ENCODE data around the gene GABRR2. TPM values are rescaled to one million over a fixed set of nuclear protein-coding genes. Genes with fewer than 3 reads are reported as not detected.
"Not testable (repeated sequence)": the region's sequence is repeated elsewhere in the genome, so short reads cannot be mapped to it uniquely, and the experiment has no call there.

Gene GABRR2
- total RNA-seq, 1 donor from 2014 or later: 0.13 TPM

- DNase-seq (ENCODE audit: low read depth in 2 of 2): no peak
Observed at GRCh38 chr6:89324304-89324703, 9.2 kb upstream of the GABRR2 start.

DNA sequence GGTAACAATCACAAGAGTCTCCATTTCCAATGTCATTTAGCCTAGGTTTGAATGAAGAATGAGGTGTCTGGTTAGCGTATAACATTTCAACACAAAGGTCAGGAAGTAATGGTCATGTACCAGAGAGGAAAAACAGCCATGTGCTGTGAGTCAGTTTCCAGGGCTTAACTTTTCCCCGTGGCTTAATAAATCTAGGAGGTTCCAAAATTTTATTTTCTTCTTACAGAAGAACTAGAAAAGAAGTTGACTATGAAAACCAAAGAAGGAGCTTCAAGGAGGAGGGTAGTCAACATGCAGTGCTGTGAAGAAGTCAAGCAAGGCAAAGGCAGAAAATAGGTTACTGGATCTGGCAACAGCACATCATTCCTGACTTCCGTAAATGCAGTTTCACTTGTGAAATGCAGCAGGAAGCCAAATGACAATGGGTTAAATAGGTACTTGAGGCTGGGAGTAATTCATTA lies 8.4 kb upstream of the GABRR2 start:
- DNase-seq (ENCODE audit: low read depth in 2 of 2): peak; percentile 67 to 83

- no peak for DNase-seq (ENCODE audit: low read depth in 2 of 2)
Observed at GRCh38 chr6:89321131-89321970, 6.3 kb upstream of the GABRR2 start.

GRCh38 chr6:89320012-89320559 lies 5.0 kb upstream of the GABRR2 start:
- no peak for DNase-seq (ENCODE audit: low read depth in 2 of 2)

DNA sequence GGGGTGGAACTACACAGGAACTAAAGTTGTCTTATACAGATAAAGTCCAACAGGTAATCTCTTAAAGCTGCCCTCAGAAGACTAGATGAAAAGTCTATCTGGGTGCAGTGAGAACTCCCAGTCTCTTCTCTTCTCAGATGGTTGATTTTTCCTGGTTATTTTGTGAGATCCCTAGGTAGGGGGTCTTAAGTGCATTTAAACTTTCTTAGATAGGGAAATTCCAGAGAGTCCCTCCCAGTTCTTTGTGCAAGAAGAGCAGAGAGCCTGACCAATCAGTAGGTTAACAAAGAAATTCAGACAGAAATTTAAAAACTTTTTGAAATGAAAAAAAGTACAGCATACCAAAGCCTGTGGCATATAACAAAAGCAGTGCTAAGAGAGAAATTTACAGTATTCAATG lies 2.0 kb upstream of the GABRR2 start:
- no peak for DNase-seq (ENCODE audit: low read depth in 2 of 2)

GRCh38 chr6:89314692-89315091 lies 407 bp downstream of the GABRR2 start:
- no peak for DNase-seq (ENCODE audit: low read depth in 2 of 2)

DNA sequence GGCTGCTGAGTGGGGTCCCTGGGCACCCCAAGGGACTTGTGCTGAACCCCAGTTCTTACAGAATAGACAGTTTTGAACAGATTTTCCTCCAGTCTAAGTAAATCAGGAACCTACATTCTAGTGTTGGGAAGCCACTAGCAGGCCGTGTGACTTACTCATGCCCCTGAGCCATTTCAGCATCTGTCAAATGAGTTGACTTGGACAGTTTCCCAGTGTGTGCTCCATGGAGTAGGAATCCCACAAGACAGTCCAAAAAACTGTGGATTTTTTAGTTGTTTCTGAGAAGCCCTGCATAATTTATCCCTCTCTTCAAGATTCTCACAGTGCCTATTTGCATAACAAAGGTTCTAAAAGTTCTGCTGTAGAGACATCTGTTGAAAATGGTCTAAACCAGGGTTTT lies 2.1 kb downstream of the GABRR2 start:
- DNase-seq (ENCODE audit: low read depth in 2 of 2): peak in 1 of 2 donors; percentile 51

GRCh38 chr6:89311853-89312531 lies 3.1 kb downstream of the GABRR2 start:
- DNase-seq (ENCODE audit: low read depth in 2 of 2): peak; percentile 43 to 94

- no peak for DNase-seq (ENCODE audit: low read depth in 2 of 2)
Observed at GRCh38 chr6:89311530-89311852, 3.6 kb downstream of the GABRR2 start.

- peak in 1 of 2 donors; percentile 7 for DNase-seq (ENCODE audit: low read depth in 2 of 2)
Observed at GRCh38 chr6:89310929-89311328, 4.2 kb downstream of the GABRR2 start.

- DNase-seq (ENCODE audit: low read depth in 2 of 2): no peak
Observed at GRCh38 chr6:89308525-89309395, 6.3 kb downstream of the GABRR2 start.

DNA sequence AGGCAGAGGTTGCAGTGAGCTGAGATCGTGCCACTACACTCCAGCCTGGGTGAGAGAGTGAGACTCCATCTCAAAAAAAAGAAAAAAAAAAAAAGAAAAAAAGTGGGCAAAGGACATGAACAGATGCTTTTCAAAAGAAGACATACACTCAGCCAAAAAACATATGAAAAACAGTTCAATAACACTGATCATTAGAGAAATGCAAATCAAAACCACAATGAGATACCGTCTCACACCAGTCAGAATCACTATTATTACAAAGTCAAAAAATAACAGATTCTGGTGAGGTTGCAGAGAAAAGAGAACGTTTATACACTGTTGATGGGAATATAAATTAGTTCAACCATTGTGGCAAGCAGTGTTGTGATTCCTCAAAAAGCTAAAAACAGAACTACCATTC lies 10.6 kb downstream of the GABRR2 start:
- not testable (repeated sequence) for DNase-seq (ENCODE audit: low read depth in 2 of 2)

GRCh38 chr6:89302936-89303335 lies 12.2 kb downstream of the GABRR2 start:
- DNase-seq (ENCODE audit: low read depth in 2 of 2): no peak

GRCh38 chr6:89302195-89302770 lies 12.8 kb downstream of the GABRR2 start:
- no peak for DNase-seq (ENCODE audit: low read depth in 2 of 2)

- no peak for DNase-seq (ENCODE audit: low read depth in 2 of 2)
Observed at GRCh38 chr6:89301586-89302194, 13.4 kb downstream of the GABRR2 start.

DNA sequence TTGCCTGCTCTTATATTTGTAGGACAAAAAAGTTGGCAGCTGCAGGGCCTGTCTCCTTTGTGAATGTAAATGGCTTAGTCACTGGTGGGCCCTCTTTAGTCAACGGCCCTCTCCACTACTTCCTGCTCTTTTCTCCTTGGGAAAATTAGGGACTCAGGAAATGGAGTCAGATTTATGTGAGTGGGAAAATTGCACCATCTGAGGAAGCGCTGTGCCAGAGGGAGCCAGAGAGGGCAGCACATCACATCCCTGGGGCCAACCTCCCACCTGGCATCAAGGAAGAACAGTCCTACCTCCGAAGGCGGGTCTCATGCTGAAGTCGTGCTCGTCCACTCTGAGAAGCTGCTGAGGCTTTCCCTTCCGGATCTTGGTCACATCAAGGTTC lies 15.6 kb downstream of the GABRR2 start:
- DNase-seq (ENCODE audit: low read depth in 2 of 2): peak in 1 of 2 donors; percentile 82

DNA sequence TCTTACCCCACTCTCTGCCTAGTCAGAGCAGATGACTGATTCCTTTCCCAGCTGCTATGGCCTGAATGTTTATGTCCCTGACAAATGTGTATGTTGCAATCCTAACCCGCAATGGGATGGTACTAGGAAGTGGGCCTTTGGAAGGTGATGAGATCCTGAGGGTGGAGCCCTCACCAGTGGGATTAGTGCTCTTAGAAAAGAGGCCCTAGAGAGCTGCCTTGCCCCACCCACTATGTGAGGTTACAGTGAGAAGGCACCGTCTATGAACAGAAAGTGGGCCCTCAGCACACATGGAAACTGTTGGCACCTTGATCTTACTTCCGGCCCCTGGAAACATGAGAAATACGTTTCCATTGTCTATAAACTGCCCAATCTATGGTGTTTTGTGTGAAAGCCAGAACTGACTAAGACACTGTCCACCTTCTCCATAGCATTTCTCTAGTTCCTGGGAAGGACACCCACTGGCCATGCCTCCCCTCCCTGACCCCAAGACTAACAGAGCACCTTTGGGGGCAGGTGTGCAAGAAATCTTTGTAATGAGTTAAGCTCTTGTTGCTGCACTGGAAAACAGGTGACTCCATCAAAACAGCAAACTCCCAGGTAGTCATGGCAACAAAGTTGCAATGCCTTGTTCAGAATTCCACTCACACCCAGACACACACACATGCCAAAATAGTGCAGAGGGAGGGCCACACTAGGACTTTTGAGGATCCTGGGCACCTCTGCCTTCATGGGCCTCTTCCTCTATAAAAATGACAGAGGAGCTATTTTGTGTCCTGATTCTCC lies 16.2 kb downstream of the GABRR2 start:
- DNase-seq (ENCODE audit: low read depth in 2 of 2): peak in 1 of 2 donors; percentile 29

GRCh38 chr6:89297695-89298351 lies 17.3 kb downstream of the GABRR2 start:
- DNase-seq (ENCODE audit: low read depth in 2 of 2): peak; percentile 38 to 97

DNA sequence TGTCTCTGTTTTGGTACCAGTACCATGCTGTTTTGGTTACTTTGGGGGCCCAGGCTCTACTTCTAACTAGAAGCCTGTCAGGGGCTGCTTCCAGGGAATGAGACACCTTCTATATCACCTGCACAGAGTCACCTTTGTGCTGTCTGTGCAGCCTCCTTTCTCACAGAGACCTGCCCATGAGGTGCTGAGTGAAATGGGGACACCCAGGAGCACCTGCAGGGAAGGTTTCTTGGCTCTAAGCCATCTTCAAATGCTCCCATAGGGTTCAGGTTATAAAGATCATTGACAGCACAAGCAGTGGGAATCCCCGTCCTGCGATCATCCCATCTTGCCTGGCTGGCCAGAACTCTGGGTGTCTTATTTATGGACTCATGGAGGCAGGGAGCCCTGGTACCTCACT lies 19.1 kb downstream of the GABRR2 start:
- no peak for DNase-seq (ENCODE audit: low read depth in 2 of 2)

All from dermis microvascular lymphatic vessel endothelial cell (primary cell).